T-helper 1 cell treated with Interleukin-12 subunit alpha and Interleukin-12 subunit beta and Interleukin-4 antibody, amounts not matched to agents 30 ng/mL and 1 ng/mL, for 36 hours (primary cell): Measurements from ENCODE around the gene KCNQ1. TPM values are rescaled to one million over a fixed set of nuclear protein-coding genes. Genes with fewer than 3 reads are reported as not detected.

Source experiments
- intact Hi-C: fragments of 100-400 bp; cut with micrococcal nuclease; formaldehyde crosslinking; loops from one replicate; pipeline ENCODE4 v1.15.1; 2024
- total RNA-seq: library from RNA; stranded (reverse); gene quantifications from 2 replicates; pipeline ENCODE4 v1.2.3, GENCODE V29; 2022

Gene KCNQ1
- total RNA-seq, 1 donor from 2014 or later: 16.9 TPM

GRCh38 chr11:2507212-2507901, 62.5 kb downstream of the KCNQ1 start:
- intact Hi-C loops: no loop called here

GRCh38 chr11:2507945-2508749, 63.3 kb downstream of the KCNQ1 start:
- intact Hi-C loops: no loop called here

- intact Hi-C loops: no loop called here
Observed at GRCh38 chr11:2508793-2509192, 64.0 kb downstream of the KCNQ1 start.

- intact Hi-C loops: no loop called here
Observed at GRCh38 chr11:2509481-2510001, 64.7 kb downstream of the KCNQ1 start.

- intact Hi-C loops: no loop called here
Observed at GRCh38 chr11:2510626-2511402, 66.0 kb downstream of the KCNQ1 start.

GRCh38 chr11:2511421-2512369, 66.9 kb downstream of the KCNQ1 start:
- intact Hi-C loops: no loop called here

GRCh38 chr11:2512431-2513407, 67.9 kb downstream of the KCNQ1 start:
- intact Hi-C loops: no loop called here

- intact Hi-C loops: no loop called here
Observed at GRCh38 chr11:2513441-2513840, 68.6 kb downstream of the KCNQ1 start.

GRCh38 chr11:2515401-2516275, 70.8 kb downstream of the KCNQ1 start:
- intact Hi-C loops: no loop called here

GRCh38 chr11:2516276-2517015, 71.6 kb downstream of the KCNQ1 start:
- intact Hi-C loops: no loop called here

GRCh38 chr11:2517016-2517385, 72.2 kb downstream of the KCNQ1 start:
- intact Hi-C loops: no loop called here

GRCh38 chr11:2517386-2518064, 72.7 kb downstream of the KCNQ1 start:
- intact Hi-C loops: no loop called here

- intact Hi-C loops: no loop called here
Observed at GRCh38 chr11:2518111-2518982, 73.5 kb downstream of the KCNQ1 start.

- intact Hi-C loops: no loop called here
Observed at GRCh38 chr11:2518983-2519340, 74.2 kb downstream of the KCNQ1 start.

- intact Hi-C loops: no loop called here
Observed at GRCh38 chr11:2519517-2519861, 74.7 kb downstream of the KCNQ1 start.
